Measurements from ENCODE around the gene RAPGEF6. TPM values are rescaled to one million over a fixed set of nuclear protein-coding genes. Genes with fewer than 3 reads are reported as not detected.
A peak's percentile ranks its signal among the peaks of the same experiment; 100 is the strongest.

Gene RAPGEF6
- total and polyA plus RNA-seq, 5 experiments from 2014 or later = 30.7 to 131 (median 39.9) TPM

- peak; percentile 55 to 61 for ATAC-seq
- H3K27ac Mint-ChIP-seq = peak overlapping the region; percentile 89 to 98 (median 91)
Measured at GRCh38 chr5:131532031-131532640, 102.9 kb downstream of the RAPGEF6 start.

GRCh38 chr5:131530706-131531331 is 104.2 kb downstream of the RAPGEF6 start:
- Mint-ChIP-seq H3K27ac (peak overlapping the region; percentile 69 to 94 (median 88)), H3K4me1 (peaks cover 36 to 91% (median 74%) of the 10 kb centered on the region in 4 donors), H3K27me3 (no peaks in the 10 kb centered on the region), H3K4me3 (peak overlapping the region; percentile 19 to 73 (median 62)), H3K9me3 (no peaks in the 10 kb centered on the region), H3K36me3 (peaks cover 0 to 28% (median 3%) of the 10 kb centered on the region in 3 donors)
- POLR2A ChIA-PET = interaction anchor here (0.5 to 1.2 kb wide), 4 partner anchors 9 to 244 kb away, joined by 3 to 5 read pairs (median 3); no protein-coding TSS in a partner anchor
- DNase-seq = peak in 2 of 10 donors; percentile 24 to 36
- ATAC-seq = peak; percentile 51 to 55

More at GRCh38 chr5:131532031-131532640, 102.9 kb downstream of the RAPGEF6 start:
- H3K9me3 Mint-ChIP-seq = no peaks in the 10 kb centered on the region
- DNase-seq = peak in 2 of 10 donors; percentile 37 to 38
- H3K27me3 Mint-ChIP-seq = no peaks in the 10 kb centered on the region
- peaks cover 0 to 18% (median 1%) of the 10 kb centered on the region in 3 donors for H3K36me3 Mint-ChIP-seq
- H3K4me1 Mint-ChIP-seq = peaks cover 32 to 90% (median 73%) of the 10 kb centered on the region in 4 donors
- POLR2A ChIA-PET = interaction anchor here (1.0 to 2.7 kb wide), 6 partner anchors 8 to 104 kb away, joined by 3 to 17 read pairs (median 4); no protein-coding TSS in a partner anchor
- peak overlapping the region; percentile 65 to 89 (median 84) for H3K4me3 Mint-ChIP-seq

GRCh38 chr5:131528682-131529081 is 106.3 kb downstream of the RAPGEF6 start:
- no peaks in the 10 kb centered on the region for H3K9me3 Mint-ChIP-seq
- DNase-seq (no peak), ATAC-seq (peak in 1 of 2 donors; percentile 28)
- no peaks in the 10 kb centered on the region for H3K27me3 Mint-ChIP-seq
- H3K36me3 Mint-ChIP-seq = peaks cover 0 to 32% (median 7%) of the 10 kb centered on the region in 3 donors
- H3K4me1 Mint-ChIP-seq = peaks cover 36 to 86% (median 78%) of the 10 kb centered on the region in 4 donors
- peak overlapping the region; percentile 6 to 67 (median 56) for H3K4me3 Mint-ChIP-seq
- H3K27ac Mint-ChIP-seq = peak overlapping the region; percentile 4 to 90 (median 68)
- POLR2A ChIA-PET = interaction anchor here (0.5 to 1.7 kb wide), 4 partner anchors 8 to 109 kb away, joined by 3 to 5 read pairs (median 4); no protein-coding TSS in a partner anchor

- peaks cover 0 to 44% (median 9%) of the 10 kb centered on the region in 3 donors for H3K36me3 Mint-ChIP-seq
- POLR2A ChIA-PET = interaction anchor here (1.6 kb wide), 1 partner anchor 21 kb away, joined by 4 read pairs; no protein-coding TSS in a partner anchor
- DNase-seq (no peak), ATAC-seq (no peak)
- peaks cover 38 to 86% (median 80%) of the 10 kb centered on the region in 4 donors for H3K4me1 Mint-ChIP-seq
- H3K4me3 Mint-ChIP-seq = peak overlapping the region in 6 of 10 donors; percentile 1 to 38 (median 16)
- H3K9me3 Mint-ChIP-seq = no peaks in the 10 kb centered on the region
- no peaks in the 10 kb centered on the region for H3K27me3 Mint-ChIP-seq
- peak overlapping the region in 7 of 10 donors; percentile 7 to 61 (median 35) for H3K27ac Mint-ChIP-seq
Measured at GRCh38 chr5:131525805-131526204, 109.2 kb downstream of the RAPGEF6 start.

- Mint-ChIP-seq H3K9me3 (no peaks in the 10 kb centered on the region), H3K4me3 (peak overlapping the region in 6 of 10 donors; percentile 8 to 49 (median 36)), H3K27me3 (no peaks in the 10 kb centered on the region), H3K36me3 (peaks cover 0 to 53% (median 16%) of the 10 kb centered on the region in 3 donors), H3K4me1 (peaks cover 43 to 85% (median 75%) of the 10 kb centered on the region in 4 donors), H3K27ac (peak overlapping the region in 5 of 10 donors; percentile 15 to 84 (median 30))
- no peak for DNase-seq
- ATAC-seq = no peak
- POLR2A ChIA-PET = interaction anchor here (0.6 to 1.1 kb wide), 4 partner anchors 8 to 451 kb away, joined by 3 to 4 read pairs (median 3); no protein-coding TSS in a partner anchor
Measured at GRCh38 chr5:131524431-131524830, 110.6 kb downstream of the RAPGEF6 start.

GRCh38 chr5:131523500-131524185 is 111.4 kb downstream of the RAPGEF6 start:
- DNase-seq (no peak), ATAC-seq (no peak)
- H3K27ac Mint-ChIP-seq = peak overlapping the region in 9 of 10 donors; percentile 0 to 89 (median 71)

GRCh38 chr5:131521252-131521651 is 113.8 kb downstream of the RAPGEF6 start:
- Mint-ChIP-seq H3K27me3 (no peaks in the 10 kb centered on the region), H3K4me1 (peaks cover 29 to 80% (median 66%) of the 10 kb centered on the region in 4 donors), H3K36me3 (peaks cover 0 to 58% (median 20%) of the 10 kb centered on the region in 3 donors), H3K9me3 (no peaks in the 10 kb centered on the region), H3K4me3 (no peak overlapping the region), H3K27ac (peak overlapping the region in 3 of 10 donors; percentile 10 to 86 (median 40))
- ATAC-seq (no peak), DNase-seq (no peak)
- POLR2A ChIA-PET = interaction anchor here (0.7 to 1.0 kb wide), 2 partner anchors 10 to 74 kb away, joined by 3 to 7 read pairs; no protein-coding TSS in a partner anchor

More at GRCh38 chr5:131523500-131524185, 111.4 kb downstream of the RAPGEF6 start:
- Mint-ChIP-seq H3K4me3 (peak overlapping the region in 6 of 10 donors; percentile 8 to 43 (median 18)), H3K36me3 (peaks cover 0 to 51% (median 16%) of the 10 kb centered on the region in 3 donors), H3K4me1 (peaks cover 39 to 82% (median 72%) of the 10 kb centered on the region in 4 donors), H3K27me3 (no peaks in the 10 kb centered on the region), H3K9me3 (no peaks in the 10 kb centered on the region)
- POLR2A ChIA-PET = interaction anchor here (0.6 to 1.1 kb wide), 4 partner anchors 9 to 452 kb away, joined by 3 to 4 read pairs (median 3); no protein-coding TSS in a partner anchor

GRCh38 chr5:131515348-131515747 is 119.7 kb downstream of the RAPGEF6 start:
- POLR2A ChIA-PET = interaction anchor here (0.6 to 1.4 kb wide), 4 partner anchors 33 to 345 kb away, joined by 3 to 6 read pairs (median 3); partner anchors contain the start of gene LYRM7
- no peak for ATAC-seq
- H3K36me3 Mint-ChIP-seq = peaks cover 2 to 62% (median 15%) of the 10 kb centered on the region in 3 donors

GRCh38 chr5:131514316-131515283 is 120.4 kb downstream of the RAPGEF6 start:
- Mint-ChIP-seq H3K27ac (peak overlapping the region; percentile 50 to 93 (median 84)), H3K36me3 (peaks cover 4 to 64% (median 16%) of the 10 kb centered on the region in 3 donors), H3K4me1 (peaks cover 26 to 74% (median 70%) of the 10 kb centered on the region in 4 donors), H3K4me3 (peak overlapping the region; percentile 63 to 89 (median 82)), H3K27me3 (no peaks in the 10 kb centered on the region), H3K9me3 (no peaks in the 10 kb centered on the region)
- DNase-seq (peak in 3 of 10 donors; percentile 17 to 50 (median 37)), ATAC-seq (peak; percentile 85 to 86)
- POLR2A ChIA-PET = interaction anchor here (0.7 to 1.4 kb wide), 2 partner anchors 33 to 133 kb away, joined by 3 read pairs; no protein-coding TSS in a partner anchor

More at GRCh38 chr5:131515348-131515747, 119.7 kb downstream of the RAPGEF6 start:
- H3K27me3 Mint-ChIP-seq = no peaks in the 10 kb centered on the region
- no peak for DNase-seq
- no peaks in the 10 kb centered on the region for H3K9me3 Mint-ChIP-seq
- H3K4me3 Mint-ChIP-seq = peak overlapping the region; percentile 63 to 89 (median 82)
- peak overlapping the region; percentile 50 to 93 (median 84) for H3K27ac Mint-ChIP-seq
- H3K4me1 Mint-ChIP-seq = peaks cover 26 to 73% (median 66%) of the 10 kb centered on the region in 4 donors

GRCh38 chr5:131513780-131514179 is 121.2 kb downstream of the RAPGEF6 start:
- Mint-ChIP-seq H3K27me3 (no peaks in the 10 kb centered on the region), H3K4me1 (peaks cover 25 to 69% (median 64%) of the 10 kb centered on the region in 4 donors), H3K9me3 (no peaks in the 10 kb centered on the region), H3K4me3 (peak overlapping the region in 8 of 10 donors; percentile 26 to 71 (median 56)), H3K36me3 (peaks cover 4 to 63% (median 16%) of the 10 kb centered on the region in 3 donors), H3K27ac (peak overlapping the region in 9 of 10 donors; percentile 9 to 88 (median 86))
- no peak for DNase-seq
- POLR2A ChIA-PET = interaction anchor here (0.6 kb wide), 1 partner anchor 116 kb away, joined by 5 read pairs; no protein-coding TSS in a partner anchor
- no peak for ATAC-seq

All from naive thymus-derived CD8-positive, alpha-beta T cell (primary cell).